Nephron progenitor cell (in vitro differentiated cells): ENCODE results near the gene PLIN4.

Source experiments
- DNase-seq: peaks from one replicate; pipeline ENCODE4 v3.0.0; 2021
- H3K27ac Mint-ChIP-seq: 2 replicates; pipeline ENCODE4 v1.8.0; 2021; ENCODE audit warnings: mild to moderate bottlenecking, moderate library complexity, mixed read lengths
- H3K27me3 Mint-ChIP-seq: 2 replicates; pipeline ENCODE4 v1.8.0; 2021; ENCODE audit warnings: mild to moderate bottlenecking, low read depth, mixed read lengths; ENCODE audit not compliant: poor library complexity
- H3K36me3 Mint-ChIP-seq: 2 replicates; pipeline ENCODE4 v1.8.0; 2021; ENCODE audit warnings: low read depth, mixed read lengths
- H3K4me1 Mint-ChIP-seq: 2 replicates; pipeline ENCODE4 v1.8.0; 2021; ENCODE audit warnings: mixed read lengths
- H3K4me3 Mint-ChIP-seq: 2 replicates; pipeline ENCODE4 v1.8.0; 2021; ENCODE audit warnings: mild to moderate bottlenecking, moderate library complexity, mixed read lengths
- H3K9me3 Mint-ChIP-seq: 2 replicates; pipeline ENCODE4 v1.8.0; 2021; ENCODE audit warnings: mild to moderate bottlenecking, moderate library complexity, mixed read lengths
- TF ChIP-seq, protein P1 (sequence below): fragments of 200-600 bp; sonication (generic); IDR thresholded peaks from 2 replicates; pipeline ENCODE4 v1.5.0; 2021; ENCODE audit warnings: antibody characterized with exemption

The PLIN4 gene

DNA sequence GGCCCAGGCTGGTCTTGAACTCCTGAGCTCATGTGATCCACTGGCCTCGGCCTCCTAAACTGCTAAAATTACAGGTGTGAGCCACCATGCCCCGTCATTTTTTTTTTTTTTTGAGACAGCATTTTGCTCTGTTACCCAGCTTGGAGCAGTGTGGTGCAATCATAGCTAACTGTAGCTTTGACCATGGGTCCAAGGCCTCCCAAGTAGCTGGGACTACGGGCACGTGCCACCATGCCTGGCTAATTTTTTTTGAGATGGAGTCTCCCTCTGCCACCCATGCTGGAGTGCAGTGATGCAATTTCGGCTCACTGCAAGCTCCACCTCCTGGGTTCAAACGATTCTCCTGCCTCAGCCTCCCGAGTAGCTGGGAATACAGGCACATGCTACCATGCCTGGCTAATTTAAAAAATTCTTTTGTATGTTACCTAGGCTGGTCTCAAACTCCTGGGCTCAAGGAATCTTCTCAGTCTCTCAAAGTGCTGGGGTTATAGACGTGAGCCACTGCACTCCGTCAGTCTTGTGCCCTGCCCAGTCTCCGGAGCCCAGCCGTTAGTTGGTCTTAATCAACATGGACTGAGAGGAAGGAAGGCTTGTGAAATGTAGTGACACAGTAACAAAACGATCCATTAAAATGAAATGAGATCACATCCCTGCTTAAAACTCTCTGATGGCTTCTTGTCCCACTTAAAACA lies 23.0 kb upstream of the PLIN4 start:
- TF ChIP-seq, protein P1, sequence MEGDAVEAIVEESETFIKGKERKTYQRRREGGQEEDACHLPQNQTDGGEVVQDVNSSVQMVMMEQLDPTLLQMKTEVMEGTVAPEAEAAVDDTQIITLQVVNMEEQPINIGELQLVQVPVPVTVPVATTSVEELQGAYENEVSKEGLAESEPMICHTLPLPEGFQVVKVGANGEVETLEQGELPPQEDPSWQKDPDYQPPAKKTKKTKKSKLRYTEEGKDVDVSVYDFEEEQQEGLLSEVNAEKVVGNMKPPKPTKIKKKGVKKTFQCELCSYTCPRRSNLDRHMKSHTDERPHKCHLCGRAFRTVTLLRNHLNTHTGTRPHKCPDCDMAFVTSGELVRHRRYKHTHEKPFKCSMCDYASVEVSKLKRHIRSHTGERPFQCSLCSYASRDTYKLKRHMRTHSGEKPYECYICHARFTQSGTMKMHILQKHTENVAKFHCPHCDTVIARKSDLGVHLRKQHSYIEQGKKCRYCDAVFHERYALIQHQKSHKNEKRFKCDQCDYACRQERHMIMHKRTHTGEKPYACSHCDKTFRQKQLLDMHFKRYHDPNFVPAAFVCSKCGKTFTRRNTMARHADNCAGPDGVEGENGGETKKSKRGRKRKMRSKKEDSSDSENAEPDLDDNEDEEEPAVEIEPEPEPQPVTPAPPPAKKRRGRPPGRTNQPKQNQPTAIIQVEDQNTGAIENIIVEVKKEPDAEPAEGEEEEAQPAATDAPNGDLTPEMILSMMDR, result no peak
- peaks cover 21% of the 10 kb centered on the region for H3K27me3 Mint-ChIP-seq
- no peak overlapping the region for H3K4me3 Mint-ChIP-seq
- DNase-seq, result no peak
- H3K4me1 Mint-ChIP-seq, result peaks cover 24% of the 10 kb centered on the region
- H3K27ac Mint-ChIP-seq, result no peak overlapping the region
- peaks cover 5% of the 10 kb centered on the region for H3K36me3 Mint-ChIP-seq
- peaks cover 8% of the 10 kb centered on the region for H3K9me3 Mint-ChIP-seq

DNA sequence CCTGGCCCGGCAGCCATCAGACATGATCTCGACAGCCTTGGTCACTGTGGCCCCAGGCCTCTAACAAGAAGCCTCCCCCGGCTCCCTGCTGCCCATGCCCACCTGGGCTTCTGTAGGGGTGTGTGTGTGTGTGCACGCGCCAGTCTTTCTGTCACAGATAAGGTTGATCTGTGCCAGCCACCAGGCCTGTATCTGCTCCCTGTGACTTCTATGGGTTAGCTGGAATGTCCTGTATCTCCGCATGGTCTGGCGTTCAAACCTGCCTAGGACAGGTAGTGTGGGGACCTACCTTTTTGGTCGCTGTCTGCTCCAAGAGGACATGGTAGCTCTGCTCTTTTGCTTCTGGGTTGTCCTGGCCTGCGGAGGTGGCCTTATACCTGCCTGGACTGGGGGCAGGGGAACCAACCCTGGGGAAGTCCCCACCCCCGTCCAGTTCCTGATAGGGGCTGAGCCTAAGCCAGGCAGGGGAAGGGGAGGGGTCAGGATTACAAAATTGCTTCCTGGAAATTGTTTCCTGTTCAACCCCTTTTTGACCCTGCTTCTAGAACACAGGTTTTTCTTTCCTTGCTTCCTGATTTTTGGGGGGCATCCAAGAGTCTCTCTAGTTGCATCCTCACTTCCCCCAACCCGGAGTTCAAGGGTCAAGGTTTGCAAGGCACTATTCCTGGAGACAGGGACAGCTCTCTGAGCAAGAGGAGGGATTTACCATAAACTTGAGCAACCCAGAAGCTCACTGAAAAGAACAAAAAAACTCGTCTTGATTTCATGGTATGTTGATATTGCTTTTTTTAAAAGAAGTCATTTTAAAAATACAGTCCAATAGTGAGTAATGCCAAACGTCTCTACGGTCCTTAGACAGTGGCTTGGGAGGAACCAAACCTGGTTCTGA lies 21.7 kb upstream of the PLIN4 start, which contains the start of gene LRG1:
TSS of gene LRG1 (minus strand) at position 344 of the 889 bp plus-strand sequence. CDS start at position 321, 23 bp downstream.
- Mint-ChIP-seq H3K27ac (peak within 1 kb of the TSS; percentile 31), H3K4me3 (no peak within 1 kb of the TSS), H3K4me1 (peaks cover 31% of the 10 kb centered on the region)

DNA sequence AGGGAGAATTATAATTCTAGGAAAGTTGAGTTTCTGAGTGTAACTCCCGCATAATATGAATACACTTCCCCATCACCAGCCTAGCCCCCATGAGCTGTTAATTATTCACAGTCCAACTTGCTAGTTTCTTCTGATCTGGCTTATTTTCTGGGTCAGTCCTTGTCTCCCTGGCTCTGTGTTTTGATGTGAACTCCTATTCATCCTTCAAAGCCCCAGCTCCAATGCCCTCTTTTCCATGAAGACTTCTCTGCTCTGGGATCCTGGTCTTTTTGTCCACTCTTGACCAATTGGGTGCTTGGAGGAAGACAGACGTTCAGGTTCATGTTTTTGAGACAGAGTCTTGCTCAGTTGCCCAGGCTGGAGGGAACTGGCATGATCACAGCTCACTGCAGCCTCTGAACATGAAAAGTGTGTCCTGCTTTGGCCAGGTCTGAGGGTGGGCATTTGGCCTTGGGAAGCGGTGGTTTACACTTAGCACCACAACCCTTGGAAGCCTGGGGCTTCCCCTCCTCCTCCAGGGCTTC lies 20.9 kb upstream of the PLIN4 start:
- peaks cover 8% of the 10 kb centered on the region for H3K9me3 Mint-ChIP-seq
- TF ChIP-seq, protein P1, result no peak

More for the DNA sequence above, 21.7 kb upstream of the PLIN4 start, which contains the start of gene LRG1:
- Mint-ChIP-seq H3K27me3 (peaks cover 19% of the 10 kb centered on the region), H3K9me3 (peaks cover 8% of the 10 kb centered on the region), H3K36me3 (no peaks in the 10 kb centered on the region)
- no peak for DNase-seq
- TF ChIP-seq, protein P1, result no peak

DNA sequence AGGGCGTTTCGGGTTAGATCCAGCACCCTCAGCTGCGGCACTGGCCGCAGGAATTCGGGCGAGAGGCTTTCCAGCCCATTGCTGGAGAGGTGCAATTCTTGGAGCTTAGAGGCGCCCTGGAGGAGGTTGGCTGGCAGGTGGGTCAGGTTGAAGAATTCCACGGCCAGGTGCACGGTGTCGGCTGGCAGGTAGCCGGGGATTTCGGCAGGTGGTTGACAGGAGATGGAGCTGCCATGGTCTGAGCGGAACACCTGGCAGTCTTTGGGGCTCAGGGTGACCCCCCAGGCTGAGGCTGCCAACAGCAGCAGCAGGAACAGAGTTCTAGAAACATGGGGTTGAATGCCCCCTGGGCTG lies 20.3 kb upstream of the PLIN4 start:
- no peaks in the 10 kb centered on the region for H3K36me3 Mint-ChIP-seq
- peaks cover 30% of the 10 kb centered on the region for H3K27me3 Mint-ChIP-seq
- H3K9me3 Mint-ChIP-seq, result peaks cover 8% of the 10 kb centered on the region
- TF ChIP-seq, protein P1, result no peak
- H3K4me3 Mint-ChIP-seq, result no peak overlapping the region
- H3K4me1 Mint-ChIP-seq, result peaks cover 31% of the 10 kb centered on the region
- DNase-seq, result no peak
- H3K27ac Mint-ChIP-seq, result no peak overlapping the region

More for the DNA sequence above, 20.9 kb upstream of the PLIN4 start:
- Mint-ChIP-seq H3K4me1 (peaks cover 31% of the 10 kb centered on the region), H3K27me3 (peaks cover 24% of the 10 kb centered on the region), H3K4me3 (no peak overlapping the region), H3K36me3 (no peaks in the 10 kb centered on the region), H3K27ac (no peak overlapping the region)
- no peak for DNase-seq

DNA sequence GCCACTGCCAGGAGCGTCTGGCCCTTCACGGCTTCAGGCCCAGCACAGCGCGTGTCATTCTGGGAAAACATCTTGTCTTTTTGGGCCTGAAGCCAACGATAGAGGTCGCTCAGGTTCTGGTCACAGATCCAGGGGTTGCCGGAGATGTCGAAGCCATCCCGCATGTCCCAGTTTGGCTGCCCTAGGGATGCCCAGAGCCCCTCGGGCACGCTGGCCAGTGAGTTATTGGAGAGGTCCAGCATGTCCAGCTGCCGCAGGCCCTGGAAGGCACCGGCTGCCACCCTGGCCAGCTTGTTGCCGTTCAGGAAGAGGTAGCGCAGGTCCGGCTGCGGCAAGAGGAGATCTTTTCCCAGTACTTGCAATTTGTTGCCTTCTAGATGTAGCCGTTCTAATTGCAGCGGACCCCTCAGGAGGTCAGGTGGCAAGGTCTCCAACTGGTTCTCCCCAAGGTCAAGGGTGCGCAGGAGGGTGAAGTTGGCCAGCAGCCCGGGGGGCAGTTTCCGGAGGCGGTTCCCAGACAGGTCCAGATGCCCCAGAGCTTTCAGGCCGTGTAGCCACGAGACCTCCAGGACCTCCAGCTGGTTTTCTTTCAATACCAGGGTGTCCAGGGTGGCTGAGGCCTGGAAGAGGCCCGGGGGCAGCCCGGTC lies 19.8 kb upstream of the PLIN4 start:
- TF ChIP-seq, protein P1, result no peak
- H3K4me1 Mint-ChIP-seq, result peaks cover 31% of the 10 kb centered on the region
- DNase-seq, result no peak
- no peaks in the 10 kb centered on the region for H3K36me3 Mint-ChIP-seq
- peaks cover 8% of the 10 kb centered on the region for H3K9me3 Mint-ChIP-seq
- no peak overlapping the region for H3K4me3 Mint-ChIP-seq
- peaks cover 35% of the 10 kb centered on the region for H3K27me3 Mint-ChIP-seq
- peak overlapping the region; percentile 25 for H3K27ac Mint-ChIP-seq
